Cardiac muscle cell (in vitro differentiated cells and primary cell): ENCODE measurements around the gene EPS8L2. TPM values are rescaled to one million over a fixed set of nuclear protein-coding genes. Genes with fewer than 3 reads are reported as not detected.
A peak's percentile ranks its signal among the peaks of the same experiment; 100 is the strongest.

Experiments
- DNase-seq, 2 donors: peaks; one replicate each; pipeline versions ENCODE4 v3.0.0 to v3.0.0-alpha.2; 2010 to 2017; ENCODE audit warnings: low read depth in 1 of 2, low spot score in 1 of 2
- H3K27ac ChIP-seq: fragments of 200-600 bp; sonication (generic); 2 replicates; pipeline ENCODE4 v1.5.1; 2016
- H3K27me3 ChIP-seq: fragments of 200-600 bp; sonication (generic); 2 replicates; pipeline ENCODE4 v1.6.0; 2016; ENCODE audit warnings: control low read depth
- H3K36me3 ChIP-seq: fragments of 200-600 bp; sonication (generic); 2 replicates; pipeline ENCODE4 v1.5.1; 2016; ENCODE audit warnings: control low read depth
- H3K4me1 ChIP-seq: fragments of 200-600 bp; sonication (generic); 2 replicates; pipeline ENCODE4 v1.8.1; 2017; ENCODE audit warnings: low read depth, mild to moderate bottlenecking, mixed run types
- H3K4me3 ChIP-seq: fragments of 200-600 bp; sonication (generic); 2 replicates; pipeline ENCODE4 v1.5.1; 2016; ENCODE audit warnings: mild to moderate bottlenecking
- H3K9me3 ChIP-seq: fragments of 200-600 bp; sonication (generic); 2 replicates; pipeline ENCODE4 v1.5.1; 2017; ENCODE audit warnings: low read depth, mild to moderate bottlenecking, control low read depth
- CTCF ChIP-seq: IDR thresholded peaks from 2 replicates; pipeline ENCODE4 v1.5.1; 2012; ENCODE audit warnings: low read depth, mild to moderate bottlenecking, low read length
- polyA plus RNA-seq: library from polyadenylated mRNA; unstranded; fragments of >200 nt; fragmentation: Nextera tagmentation; extraction: Ambion mirVana; gene quantifications from 2 replicates; pipeline ENCODE4 v1.2.1, GENCODE V29; 2016
- total RNA-seq: library from RNA; depleted of rRNA; stranded (reverse); fragments of >200 nt; gene quantifications from 2 replicates; pipeline ENCODE4 v1.2.3, GENCODE V29; 2016

Gene EPS8L2
- total and polyA plus RNA-seq, 2 experiments from 2014 or later = 22.6 to 25.7 TPM

- Histone ChIP-seq H3K4me1 (no peaks in the 10 kb centered on the region), H3K9me3 (no peaks in the 10 kb centered on the region), H3K36me3 (no peaks in the 10 kb centered on the region), H3K27ac (no peak overlapping the region), H3K27me3 (peaks cover 50% of the 10 kb centered on the region), H3K4me3 (no peak overlapping the region)
- TF ChIP-seq CTCF = no peak
- DNase-seq = no peak
These were observed 14.1 kb downstream of the EPS8L2 start for GRCh38 chr11:720017-720641.

- peak overlapping the region; percentile 5 for H3K4me3 ChIP-seq
- H3K27ac ChIP-seq = no peak overlapping the region
- no peaks in the 10 kb centered on the region for H3K36me3 ChIP-seq
- H3K27me3 ChIP-seq = peaks cover 56% of the 10 kb centered on the region
- no peaks in the 10 kb centered on the region for H3K4me1 ChIP-seq
- H3K9me3 ChIP-seq = no peaks in the 10 kb centered on the region
- DNase-seq = peak in 1 of 2 donors; percentile 66
- TF ChIP-seq CTCF = no peak
These were observed 14.7 kb downstream of the EPS8L2 start for GRCh38 chr11:720642-721246.

- Histone ChIP-seq H3K4me3 (no peak overlapping the region), H3K9me3 (no peaks in the 10 kb centered on the region), H3K27ac (no peak overlapping the region), H3K27me3 (peaks cover 62% of the 10 kb centered on the region), H3K4me1 (no peaks in the 10 kb centered on the region), H3K36me3 (no peaks in the 10 kb centered on the region)
- DNase-seq = no peak
- no peak for TF ChIP-seq CTCF
These were observed 15.3 kb downstream of the EPS8L2 start for GRCh38 chr11:721247-721740.

- Histone ChIP-seq H3K27ac (no peak overlapping the region), H3K27me3 (peaks cover 67% of the 10 kb centered on the region), H3K36me3 (no peaks in the 10 kb centered on the region), H3K4me3 (no peak overlapping the region), H3K4me1 (no peaks in the 10 kb centered on the region), H3K9me3 (no peaks in the 10 kb centered on the region)
- no peak for TF ChIP-seq CTCF
- DNase-seq = no peak
These were observed 15.8 kb downstream of the EPS8L2 start for GRCh38 chr11:721741-722345.

- no peak overlapping the region for H3K4me3 ChIP-seq
- no peak for TF ChIP-seq CTCF
- H3K27me3 ChIP-seq = peaks cover 73% of the 10 kb centered on the region
- H3K4me1 ChIP-seq = no peaks in the 10 kb centered on the region
- no peak for DNase-seq
- H3K9me3 ChIP-seq = no peaks in the 10 kb centered on the region
- no peak overlapping the region for H3K27ac ChIP-seq
- no peaks in the 10 kb centered on the region for H3K36me3 ChIP-seq
These were observed 16.3 kb downstream of the EPS8L2 start for GRCh38 chr11:722346-722811.
